PC-3 (cell line): ENCODE measurements around the gene S100Z. TPM values are rescaled to one million over a fixed set of nuclear protein-coding genes. Genes with fewer than 3 reads are reported as not detected.

ENCODE experiments used
- ATAC-seq: fragments of 200-7000 bp; cut with Tn5 transposase; 2 replicates; pipeline ENCODE4 v1.9.1; 2020; ENCODE audit warnings: mild to moderate bottlenecking, moderate library complexity
- BruUV-seq: library from RNA; stranded (reverse); fragments of 400-500 nt; replicated peaks from 2 replicates; lab custom pipeline; 2021; lab: Mats Ljungman, UMichigan
- CTCF ChIA-PET: fragments of 300-600 bp; sonication (Branson Sonifier 250); formaldehyde crosslinking; loops from one replicate; lab custom pipeline; 2022; ENCODE audit warnings: antibody characterized with exemption; lab: Charles Lee
- POLR2A ChIA-PET: fragments of 300-600 bp; sonication (Branson Sonifier 250); formaldehyde crosslinking; loops from one replicate; lab custom pipeline; 2022; ENCODE audit warnings: antibody characterized with exemption; ENCODE audit not compliant: unreplicated experiment; lab: Charles Lee
- DNase-seq: peaks from one replicate; pipeline ENCODE4 v3.0.0-alpha.2; 2015
- H2AFZ ChIP-seq: fragments of 300-600 bp; sonication (generic); 2 replicates; pipeline ENCODE4 v1.6.0; 2016; ENCODE audit warnings: antibody characterized with exemption, low read length
- H3F3A ChIP-seq: fragments of 300-600 bp; sonication (generic); one replicate; pipeline ENCODE4 v1.6.0; 2017; ENCODE audit warnings: antibody characterized with exemption, low read length, control low read depth, mild to moderate bottlenecking; ENCODE audit not compliant: unreplicated experiment
- H3K27ac ChIP-seq: fragments of 300-600 bp; sonication (generic); 2 replicates; pipeline ENCODE4 v1.5.1; 2016; ENCODE audit warnings: mild to moderate bottlenecking, low read length
- H3K27me3 ChIP-seq: fragments of 300-600 bp; sonication (generic); 2 replicates; pipeline ENCODE4 v1.6.1; 2016; ENCODE audit warnings: low read length, mixed read lengths
- H3K36me3 ChIP-seq: fragments of 300-600 bp; sonication (generic); 2 replicates; pipeline ENCODE4 v1.6.1; 2016; ENCODE audit warnings: low read depth, mixed run types, low read length, mixed read lengths
- H3K4me1 ChIP-seq: fragments of 300-600 bp; sonication (generic); 2 replicates; pipeline ENCODE4 v1.5.1; 2016; ENCODE audit warnings: low read length; ENCODE audit not compliant: insufficient read depth
- H3K4me2 ChIP-seq: fragments of 300-600 bp; sonication (generic); 2 replicates; pipeline ENCODE4 v1.6.0; 2016; ENCODE audit warnings: low read length
- H3K4me3 ChIP-seq: fragments of 300-600 bp; sonication (generic); 2 replicates; pipeline ENCODE4 v1.5.1; 2016; ENCODE audit warnings: mild to moderate bottlenecking, low read length, mixed read lengths
- H3K79me2 ChIP-seq: fragments of 300-600 bp; sonication (generic); 2 replicates; pipeline ENCODE4 v1.6.1; 2017; ENCODE audit warnings: low read length, mixed read lengths
- H3K9ac ChIP-seq: fragments of 300-600 bp; sonication (generic); 2 replicates; pipeline ENCODE4 v1.6.0; 2016; ENCODE audit warnings: mild to moderate bottlenecking, low read length
- H3K9me2 ChIP-seq: fragments of 300-600 bp; sonication (generic); replicated peaks from 2 replicates; pipeline ENCODE4 v1.6.1; 2016; ENCODE audit warnings: mixed run types, low read length, mixed read lengths
- H3K9me3 ChIP-seq: fragments of 300-600 bp; sonication (generic); 2 replicates; pipeline ENCODE4 v1.6.1; 2016; ENCODE audit warnings: low read length, mixed read lengths
- H4K20me1 ChIP-seq: fragments of 300-600 bp; sonication (generic); 2 replicates; pipeline ENCODE4 v1.6.1; 2016; ENCODE audit warnings: low read length, mixed read lengths
- EZH2 ChIP-seq: fragments of 300-600 bp; sonication (generic); IDR thresholded peaks from one replicate; pipeline ENCODE4 v1.6.1; 2017; ENCODE audit warnings: antibody characterized with exemption, mild to moderate bottlenecking, low read length; ENCODE audit not compliant: unreplicated experiment
- EZH2phosphoT487 ChIP-seq: fragments of 300-600 bp; sonication (generic); IDR thresholded peaks from 2 replicates; pipeline ENCODE4 v1.6.1; 2018; ENCODE audit warnings: mild to moderate bottlenecking, antibody characterized with exemption, low read length, borderline replicate concordance
- intact Hi-C: fragments of 100-400 bp; cut with micrococcal nuclease; formaldehyde crosslinking; loops from 2 replicates; pipeline ENCODE4 v1.9.0; 2023
- total RNA-seq: library from RNA; depleted of rRNA; stranded (reverse); fragments of >200 nt; gene quantifications from 2 replicates; pipeline ENCODE4 v1.2.3, GENCODE V29; 2014
- TF ChIP-seq, protein P1 (sequence below): fragments of 300-600 bp; sonication (generic); conservative IDR thresholded peaks from 2 replicates; pipeline ENCODE4 v1.5.1; 2017; ENCODE audit warnings: antibody characterized with exemption, low read depth, mild to moderate bottlenecking, low read length

The S100Z gene
- total RNA-seq, 1 experiment from 2014 or later = 0.11 TPM

DNA sequence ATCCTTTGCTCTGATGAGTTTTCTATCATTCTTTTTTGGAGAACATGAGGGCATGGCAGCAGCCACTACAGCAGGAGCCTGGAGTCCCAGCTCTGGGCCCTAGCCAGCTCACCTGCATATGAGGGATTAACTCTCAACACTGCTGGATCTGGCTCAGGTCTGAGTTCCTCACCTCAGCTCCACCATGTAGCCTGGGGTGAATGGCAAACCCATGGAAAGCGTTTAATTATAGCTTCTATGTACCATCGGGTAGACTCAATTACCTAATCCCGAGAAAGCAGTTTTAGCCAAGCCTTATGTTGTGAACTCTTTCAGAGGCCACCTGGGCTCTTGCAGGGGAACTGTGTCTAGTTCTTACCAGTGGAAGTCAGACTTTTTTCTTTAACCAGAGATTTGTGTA, 3.9 kb upstream of the S100Z start:
- CTCF ChIA-PET = interaction anchor here (0.5 kb wide), 1 partner anchor 58 kb away, joined by 11 read pairs; no protein-coding TSS in a partner anchor
- no TSS peak for BruUV-seq
- TF ChIP-seq, protein P1, sequence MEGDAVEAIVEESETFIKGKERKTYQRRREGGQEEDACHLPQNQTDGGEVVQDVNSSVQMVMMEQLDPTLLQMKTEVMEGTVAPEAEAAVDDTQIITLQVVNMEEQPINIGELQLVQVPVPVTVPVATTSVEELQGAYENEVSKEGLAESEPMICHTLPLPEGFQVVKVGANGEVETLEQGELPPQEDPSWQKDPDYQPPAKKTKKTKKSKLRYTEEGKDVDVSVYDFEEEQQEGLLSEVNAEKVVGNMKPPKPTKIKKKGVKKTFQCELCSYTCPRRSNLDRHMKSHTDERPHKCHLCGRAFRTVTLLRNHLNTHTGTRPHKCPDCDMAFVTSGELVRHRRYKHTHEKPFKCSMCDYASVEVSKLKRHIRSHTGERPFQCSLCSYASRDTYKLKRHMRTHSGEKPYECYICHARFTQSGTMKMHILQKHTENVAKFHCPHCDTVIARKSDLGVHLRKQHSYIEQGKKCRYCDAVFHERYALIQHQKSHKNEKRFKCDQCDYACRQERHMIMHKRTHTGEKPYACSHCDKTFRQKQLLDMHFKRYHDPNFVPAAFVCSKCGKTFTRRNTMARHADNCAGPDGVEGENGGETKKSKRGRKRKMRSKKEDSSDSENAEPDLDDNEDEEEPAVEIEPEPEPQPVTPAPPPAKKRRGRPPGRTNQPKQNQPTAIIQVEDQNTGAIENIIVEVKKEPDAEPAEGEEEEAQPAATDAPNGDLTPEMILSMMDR = no peak
- TF ChIP-seq EZH2phosphoT487 = no peak
- TF ChIP-seq EZH2 = no peak

DNA sequence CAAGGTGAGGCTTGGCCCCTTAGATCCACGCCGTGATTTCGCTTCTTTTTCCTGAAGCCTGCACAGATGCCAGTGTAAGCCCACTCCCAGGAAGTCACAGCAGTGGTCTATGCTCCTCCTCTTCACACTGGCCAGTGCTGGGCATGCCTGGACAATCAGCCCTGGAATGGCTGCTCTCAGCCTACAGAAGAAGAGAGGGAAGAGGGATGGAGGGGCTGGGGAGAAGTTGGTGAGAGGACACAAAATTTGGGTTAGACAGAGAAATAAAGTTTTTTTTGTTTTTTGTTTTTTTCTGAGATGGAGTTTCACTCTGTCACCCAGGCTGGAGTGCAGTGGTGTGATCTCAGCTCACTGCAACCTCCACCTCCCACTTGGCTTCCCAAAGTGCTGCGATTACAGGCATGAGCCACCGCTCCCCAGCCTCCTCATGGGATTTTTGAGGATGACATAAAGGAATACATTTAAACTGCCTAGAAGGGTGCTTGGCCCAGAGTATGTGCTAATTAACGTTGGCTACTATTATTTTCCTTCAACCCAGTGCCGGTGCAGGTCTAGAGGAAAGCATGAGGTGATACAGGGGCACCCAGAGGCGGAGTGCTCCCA, 830 bp downstream of the S100Z start:
- Histone ChIP-seq H3K27me3 (no peaks in the 10 kb centered on the region), H3K4me3 (no peak overlapping the region), H3K36me3 (no peaks in the 10 kb centered on the region), H3F3A (no peaks in the 10 kb centered on the region), H3K79me2 (no peaks in the 10 kb centered on the region), H3K9me3 (no peaks in the 10 kb centered on the region), H3K4me2 (no peak overlapping the region), H3K4me1 (no peaks in the 10 kb centered on the region), H4K20me1 (no peaks in the 10 kb centered on the region), H3K27ac (no peak overlapping the region), H3K9ac (no peak overlapping the region), H2AFZ (no peak overlapping the region), H3K9me2 (no peaks in the 10 kb centered on the region)
- TF ChIP-seq EZH2phosphoT487 (no peak), EZH2 (no peak)
- TF ChIP-seq, protein P1 = no peak
- intact Hi-C loops = no loop called here
- ChIA-PET POLR2A (no interaction called here), CTCF (no interaction called here)
- BruUV-seq = no TSS peak
- DNase-seq (no peak), ATAC-seq (no peak)

More for the DNA sequence above, 3.9 kb upstream of the S100Z start:
- Histone ChIP-seq H3K9me2 (no peaks in the 10 kb centered on the region), H3F3A (no peaks in the 10 kb centered on the region), H3K27me3 (no peaks in the 10 kb centered on the region), H3K4me1 (no peaks in the 10 kb centered on the region), H3K27ac (no peak overlapping the region), H4K20me1 (no peaks in the 10 kb centered on the region), H2AFZ (no peak overlapping the region), H3K9me3 (no peaks in the 10 kb centered on the region), H3K36me3 (no peaks in the 10 kb centered on the region), H3K4me2 (no peak overlapping the region), H3K9ac (no peak overlapping the region), H3K79me2 (no peaks in the 10 kb centered on the region), H3K4me3 (no peak overlapping the region)
- no peak for ATAC-seq
- no peak for DNase-seq
- POLR2A ChIA-PET = no interaction called here
- intact Hi-C loops = no loop called here

GRCh38 chr5:76851728-76852369, 2.0 kb downstream of the S100Z start:
- TF ChIP-seq EZH2phosphoT487 (no peak), EZH2 (no peak)
- TF ChIP-seq, protein P1 = no peak
- Histone ChIP-seq H3K9me3 (no peaks in the 10 kb centered on the region), H3K27ac (no peak overlapping the region), H3K4me3 (no peak overlapping the region), H3K27me3 (no peaks in the 10 kb centered on the region), H3K9ac (no peak overlapping the region), H3K79me2 (no peaks in the 10 kb centered on the region), H2AFZ (no peak overlapping the region), H3F3A (no peaks in the 10 kb centered on the region), H3K36me3 (no peaks in the 10 kb centered on the region), H3K4me1 (no peaks in the 10 kb centered on the region), H3K4me2 (no peak overlapping the region), H3K9me2 (no peaks in the 10 kb centered on the region), H4K20me1 (no peaks in the 10 kb centered on the region)
- ChIA-PET POLR2A (no interaction called here), CTCF (interaction anchor here (0.6 kb wide), 1 partner anchor 256 kb away, joined by 8 read pairs; no protein-coding TSS in a partner anchor)
- BruUV-seq = no TSS peak
- no peak for DNase-seq
- intact Hi-C loops = no loop called here
- no peak for ATAC-seq
